HTR-8/SVneo (cell line): Measurements from ENCODE around the gene PPFIA1.
"Not testable (repeated sequence)": the region's sequence is repeated elsewhere in the genome, so short reads cannot be mapped to it uniquely, and the experiment has no call there.

ENCODE experiments used
- DNase-seq: peaks from one replicate; pipeline ENCODE4 v3.0.0; 2011; ENCODE audit warnings: low spot score, mixed read lengths; ENCODE audit not compliant: insufficient read length
- FAIRE-seq: peaks from 2 replicates; lab custom pipeline; 2011; peaks lifted over from hg19 to GRCh38; lab: Jason Lieb, UNC

Gene PPFIA1

GRCh38 chr11:70407814-70408213 lies 137.3 kb downstream of the PPFIA1 start:
- FAIRE-seq (no peak), DNase-seq (no peak)

DNA sequence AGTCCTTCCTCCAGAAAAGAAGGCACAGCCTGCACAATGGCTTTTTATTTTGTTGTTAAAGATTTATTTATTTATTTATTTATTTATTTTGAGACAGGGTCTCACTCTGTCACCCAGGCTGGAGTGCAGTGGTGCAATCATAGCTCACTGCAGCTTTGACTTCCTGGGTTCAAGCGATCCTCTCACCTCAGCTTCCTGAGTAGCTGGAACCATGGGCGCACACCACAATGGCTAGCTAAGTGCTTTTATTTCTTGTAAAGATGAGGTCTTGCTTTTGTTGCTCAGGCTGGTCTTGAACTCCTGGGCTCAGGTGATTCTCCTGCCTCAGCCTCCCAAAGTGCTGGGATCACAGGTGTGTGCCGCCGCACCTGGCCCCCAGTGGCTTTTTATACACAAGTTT lies 137.8 kb downstream of the PPFIA1 start:
- not testable (repeated sequence) for FAIRE-seq, DNase-seq

DNA sequence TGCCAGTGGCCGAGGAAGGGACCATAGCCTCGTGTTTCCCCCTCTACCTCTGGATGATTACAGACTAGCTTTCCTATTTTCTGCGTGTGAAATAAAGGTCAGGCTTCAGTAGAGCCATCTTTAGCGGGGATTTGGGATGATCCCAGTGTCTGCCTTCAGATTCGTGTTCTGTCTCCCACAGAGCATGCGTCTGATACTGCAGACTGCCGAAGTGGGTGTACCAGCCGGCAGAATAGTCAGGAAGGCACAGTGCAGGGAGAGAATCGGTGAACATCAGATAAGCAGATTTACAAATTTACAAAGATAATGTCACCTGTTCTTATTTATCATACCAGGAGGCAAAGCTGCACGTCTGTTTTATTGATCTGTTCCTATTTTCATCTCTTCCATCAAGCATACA lies 138.9 kb downstream of the PPFIA1 start:
- FAIRE-seq (no peak), DNase-seq (no peak)

- FAIRE-seq = no peak
- DNase-seq = no peak
Observed at GRCh38 chr11:70409871-70410270, 139.4 kb downstream of the PPFIA1 start.

GRCh38 chr11:70410276-70411205 lies 140.1 kb downstream of the PPFIA1 start:
- FAIRE-seq = no peak
- no peak for DNase-seq

DNA sequence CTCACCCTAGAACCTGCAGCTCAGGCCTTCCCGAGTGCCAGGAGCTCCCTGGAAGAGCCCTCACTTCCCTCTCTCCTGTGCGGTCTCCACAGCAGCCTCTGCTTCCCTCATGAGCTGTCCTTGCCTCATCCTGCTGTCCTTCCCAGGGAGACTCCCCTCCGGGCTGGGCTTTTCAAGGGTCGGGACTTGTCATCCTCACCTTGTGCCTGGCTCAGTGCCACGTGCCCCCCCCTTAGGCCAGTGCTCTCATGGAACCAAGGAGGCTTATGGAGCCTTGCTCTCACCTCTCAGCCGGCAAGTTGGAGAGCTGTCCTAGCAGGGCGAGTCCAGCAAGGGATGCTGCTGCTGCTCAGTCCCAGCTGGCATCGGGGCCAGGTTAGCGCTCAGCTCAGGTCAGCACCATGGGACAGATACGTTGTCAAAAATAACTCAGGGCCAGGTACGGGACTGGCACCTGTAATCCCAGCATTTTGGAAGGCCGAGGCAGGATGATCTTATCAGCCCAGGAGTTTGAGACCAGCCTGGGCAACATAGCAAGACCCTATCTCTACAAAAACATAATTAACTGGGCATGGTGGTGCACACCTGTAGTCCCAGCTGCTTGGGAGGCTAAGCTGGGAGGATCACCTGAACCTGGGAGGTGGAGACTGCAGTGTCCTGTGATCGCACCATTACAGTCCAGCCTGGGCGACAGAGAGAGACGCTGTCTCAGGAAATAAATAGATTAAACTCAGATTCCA lies 141.4 kb downstream of the PPFIA1 start:
- DNase-seq (no peak), FAIRE-seq (peak; percentile 16)

DNA sequence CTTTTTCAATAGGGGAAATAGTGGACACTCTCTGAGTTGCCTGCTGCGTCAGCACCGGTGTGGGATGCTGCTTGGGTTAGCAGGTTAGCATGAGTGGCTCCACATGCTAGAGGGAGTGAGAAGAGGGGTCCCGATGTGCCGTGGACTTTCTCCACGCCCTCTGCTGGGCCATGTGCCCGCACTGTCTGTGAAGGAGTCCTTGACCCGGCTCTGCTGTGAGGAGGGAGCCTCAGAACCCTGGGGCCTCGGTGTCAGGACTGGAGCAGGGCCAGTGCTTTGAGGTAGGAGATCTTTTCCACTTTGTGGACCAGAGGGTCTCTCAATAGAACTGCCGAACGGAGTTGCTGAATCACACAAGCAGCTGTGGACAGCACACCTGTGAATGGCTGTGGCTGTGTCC lies 142.7 kb downstream of the PPFIA1 start:
- DNase-seq (no peak), FAIRE-seq (no peak)

DNA sequence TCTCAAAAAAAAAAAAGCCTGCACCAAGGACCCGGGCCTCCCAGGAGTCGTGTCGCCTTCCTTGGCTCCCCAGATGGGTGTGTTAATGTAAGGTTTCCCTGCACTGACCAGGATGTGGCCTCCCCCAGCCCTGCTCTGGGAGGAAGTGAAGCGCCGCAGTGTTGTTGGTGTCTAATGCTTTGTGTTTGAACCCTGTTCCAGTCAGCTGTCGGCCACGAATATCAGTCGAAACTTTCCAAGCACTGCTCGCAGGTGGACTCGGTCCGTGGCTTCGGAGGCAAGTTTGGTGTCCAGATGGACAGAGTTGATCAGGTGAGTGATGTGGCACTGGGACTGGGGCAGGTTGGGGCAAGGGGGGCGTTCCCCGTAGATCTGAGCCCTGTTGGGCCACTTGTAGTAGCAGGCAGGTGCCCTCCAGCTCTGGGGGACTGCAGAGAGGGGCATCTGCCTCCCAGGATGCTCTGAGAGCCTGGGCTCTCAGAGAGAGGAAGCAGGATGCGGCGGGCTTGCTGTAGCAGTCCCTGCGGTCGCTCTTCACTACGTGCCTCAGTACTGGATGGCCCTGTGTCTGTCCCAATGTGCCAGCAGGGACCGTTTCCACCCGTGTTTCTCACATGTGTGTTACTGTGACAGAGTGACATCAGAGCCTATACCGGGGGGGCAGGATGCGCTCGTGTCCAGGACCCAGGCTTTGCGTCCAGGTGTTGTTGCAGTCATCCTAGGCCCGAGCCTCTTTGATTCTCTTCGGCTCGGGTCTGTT lies 144.0 kb downstream of the PPFIA1 start:
- FAIRE-seq = no peak
- DNase-seq = no peak

DNA sequence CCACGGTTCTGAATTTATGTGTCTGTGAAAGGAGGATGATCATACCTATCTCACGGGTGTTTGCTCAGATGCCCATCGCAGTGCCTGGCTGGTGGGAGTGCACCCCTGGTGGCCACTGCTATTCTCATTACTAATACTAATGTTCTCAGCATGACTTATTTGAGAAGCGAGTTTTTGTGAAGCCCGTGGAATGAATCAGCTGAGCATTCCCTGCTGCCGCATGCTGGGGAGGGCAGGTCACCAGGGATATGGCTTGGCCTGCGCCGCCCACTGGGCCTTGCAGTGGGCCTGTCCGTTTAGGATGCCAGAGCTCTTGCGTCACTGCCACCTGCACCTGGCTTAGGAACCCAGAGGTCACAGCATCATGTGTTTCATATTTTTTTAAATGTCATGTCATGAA lies 144.7 kb downstream of the PPFIA1 start:
- DNase-seq (no peak), FAIRE-seq (no peak)

GRCh38 chr11:70415642-70416395 lies 145.3 kb downstream of the PPFIA1 start:
- FAIRE-seq = no peak
- DNase-seq = no peak

DNA sequence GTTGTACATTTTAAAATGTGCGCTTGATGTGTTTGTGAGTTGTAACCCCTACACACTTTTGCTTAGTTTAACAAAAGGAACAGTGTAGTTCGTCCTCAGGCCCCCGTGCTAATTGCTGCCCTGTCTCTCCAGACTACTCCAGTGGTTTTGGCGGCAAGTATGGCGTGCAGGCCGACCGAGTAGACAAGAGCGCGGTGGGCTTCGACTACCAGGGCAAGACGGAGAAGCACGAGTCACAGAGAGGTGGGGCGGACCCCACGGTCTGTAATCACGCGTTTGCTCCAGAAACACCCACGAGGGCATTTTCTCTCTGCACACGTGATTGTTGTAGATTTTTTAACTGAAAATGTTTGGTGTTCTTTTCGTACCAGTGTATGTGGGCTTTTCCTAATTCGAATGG lies 146.4 kb downstream of the PPFIA1 start:
- DNase-seq (no peak), FAIRE-seq (no peak)

GRCh38 chr11:70418130-70418529 lies 147.6 kb downstream of the PPFIA1 start:
- FAIRE-seq = peak; percentile 38
- DNase-seq = no peak

GRCh38 chr11:70419307-70420007 lies 149.0 kb downstream of the PPFIA1 start:
- no peak for FAIRE-seq
- DNase-seq = no peak

DNA sequence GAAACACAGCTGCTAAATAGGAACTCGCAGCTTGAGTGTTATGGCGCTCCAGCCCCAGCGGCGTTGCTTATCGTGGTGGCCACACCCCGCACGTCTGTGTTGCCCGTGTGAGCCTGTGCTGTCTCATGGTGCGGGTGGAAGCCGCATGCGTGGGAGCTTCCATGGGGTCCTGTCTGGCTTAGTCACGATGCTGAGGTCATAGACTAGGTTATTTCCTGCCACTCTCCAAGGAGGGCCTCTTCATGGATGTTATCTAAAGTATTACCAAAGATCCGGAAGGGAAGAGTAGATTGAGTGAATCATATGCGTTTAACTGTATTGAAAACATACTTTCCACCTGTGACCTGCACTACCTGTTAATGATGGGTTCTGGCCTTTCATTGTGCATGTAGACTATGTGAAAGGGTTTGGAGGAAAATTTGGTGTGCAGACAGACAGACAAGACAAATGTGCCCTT lies 149.5 kb downstream of the PPFIA1 start:
- FAIRE-seq = peak; percentile 89
- DNase-seq = peak; percentile 60

- FAIRE-seq (peak; percentile 52), DNase-seq (no peak)
Observed at GRCh38 chr11:70420496-70420895, 150.0 kb downstream of the PPFIA1 start.

DNA sequence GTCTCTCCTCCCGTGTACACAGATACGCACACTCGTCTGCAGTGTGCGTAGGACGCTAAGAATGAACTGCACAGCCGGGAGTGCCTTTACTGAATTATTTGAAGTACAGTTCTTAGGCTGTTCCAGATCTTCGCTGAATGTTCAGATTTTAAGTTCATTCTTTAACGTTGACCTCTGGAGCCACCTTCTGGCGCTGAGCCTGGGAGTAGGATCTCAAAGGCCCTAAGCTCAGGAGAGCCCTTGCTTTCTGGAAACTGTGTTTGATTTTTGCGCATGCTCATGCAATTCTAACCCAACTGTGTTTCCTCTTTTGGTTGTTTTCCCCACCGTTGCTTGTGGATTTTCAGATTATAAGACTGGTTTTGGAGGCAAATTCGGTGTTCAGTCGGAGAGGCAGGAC lies 150.6 kb downstream of the PPFIA1 start:
- no peak for DNase-seq
- FAIRE-seq = no peak

- FAIRE-seq (peak; percentile 4), DNase-seq (no peak)
Observed at GRCh38 chr11:70422692-70423522, 152.4 kb downstream of the PPFIA1 start.
